HG03460 (cell line): ENCODE data around the gene RFPL3.
"Not testable (repeated sequence)": the region's sequence is repeated elsewhere in the genome, so short reads cannot be mapped to it uniquely, and the experiment has no call there.

Source experiments
- ATAC-seq: cut with Tn5 transposase; IDR thresholded peaks from one replicate; pipeline ENCODE4 v1.9.1; 2021; ENCODE audit not compliant: unreplicated experiment

Gene RFPL3

GRCh38 chr22:32357567-32357966, at the start of gene RFPL3:
Gene RFPL3, plus strand, starts transcription at chr22:32357867. Its CDS starts 205 bp downstream, at chr22:32358072.
- not testable (repeated sequence) for ATAC-seq

DNA sequence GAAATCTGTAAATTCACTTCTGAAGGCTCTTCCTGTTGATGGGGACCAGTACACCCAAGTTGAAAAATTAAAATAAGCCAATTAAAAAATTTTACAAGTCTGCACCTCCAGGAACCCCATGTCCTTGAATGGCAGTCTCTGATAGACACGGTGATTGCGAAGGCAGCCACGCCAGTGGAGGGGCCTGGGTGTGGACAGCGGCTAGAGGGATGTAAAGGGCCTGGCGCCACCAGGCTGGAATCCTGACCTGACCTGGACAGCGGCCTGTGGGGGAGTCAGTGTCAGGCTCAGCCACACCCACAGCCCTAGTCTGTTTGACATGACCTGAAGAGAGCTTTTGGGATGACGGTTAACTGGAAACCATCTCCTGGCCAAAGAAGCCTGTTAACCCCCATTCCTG, 49.5 kb upstream of the RFPL3 start:
- no peak for ATAC-seq

- ATAC-seq, result no peak
These were observed 48.7 kb upstream of the RFPL3 start for GRCh38 chr22:32308934-32309333.

DNA sequence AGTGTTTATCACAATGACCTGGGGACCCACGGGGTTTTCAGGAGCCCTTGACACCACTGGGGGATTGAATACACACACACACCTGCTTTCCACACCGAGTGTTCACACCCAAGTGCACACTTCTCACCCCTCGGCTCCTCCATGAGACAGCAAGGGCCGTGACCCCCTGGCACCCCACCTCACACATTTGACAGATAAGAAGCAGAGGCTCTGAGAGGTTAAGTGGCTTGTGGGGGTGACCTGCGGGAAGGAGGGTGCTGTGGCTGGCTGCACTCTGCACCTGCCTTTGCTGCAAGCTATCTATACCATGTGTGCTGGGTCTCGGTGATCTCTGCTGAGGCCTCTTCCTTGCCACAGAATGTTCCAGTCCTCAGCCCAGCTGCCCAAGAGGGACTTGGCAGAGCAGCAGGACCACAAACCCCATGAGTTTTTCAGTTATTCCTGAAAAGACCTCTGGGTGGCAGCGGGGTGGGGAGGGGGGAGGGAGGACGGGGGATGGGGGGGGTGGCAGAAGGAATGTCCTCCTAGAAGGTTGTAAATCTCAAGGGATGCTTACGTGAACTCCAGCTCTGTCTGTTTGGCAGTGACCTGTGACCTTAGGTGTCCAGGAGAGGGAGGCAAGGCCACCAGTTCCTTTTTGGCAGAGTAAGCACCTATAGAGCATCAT, 47.9 kb upstream of the RFPL3 start:
- no peak for ATAC-seq

DNA sequence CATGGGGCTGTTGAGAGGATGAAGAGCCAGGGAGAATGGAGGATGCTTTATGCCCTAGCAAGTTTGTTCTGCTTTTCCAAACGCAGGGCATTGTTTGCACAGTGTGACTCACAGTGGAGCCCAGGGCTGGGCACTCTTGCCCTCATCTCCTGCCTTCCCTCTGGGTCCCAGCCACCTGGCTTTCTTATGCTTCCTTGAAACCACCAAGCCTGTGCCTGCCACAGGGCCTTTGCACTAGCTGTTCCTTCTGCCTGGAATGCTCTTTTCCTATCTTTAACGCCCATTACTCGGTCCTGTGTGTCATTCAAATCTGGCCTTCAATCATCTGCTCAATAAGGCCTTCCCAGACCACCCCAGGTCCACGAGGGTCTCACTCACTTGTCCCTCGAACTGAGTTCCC, 46.9 kb upstream of the RFPL3 start:
- no peak for ATAC-seq

DNA sequence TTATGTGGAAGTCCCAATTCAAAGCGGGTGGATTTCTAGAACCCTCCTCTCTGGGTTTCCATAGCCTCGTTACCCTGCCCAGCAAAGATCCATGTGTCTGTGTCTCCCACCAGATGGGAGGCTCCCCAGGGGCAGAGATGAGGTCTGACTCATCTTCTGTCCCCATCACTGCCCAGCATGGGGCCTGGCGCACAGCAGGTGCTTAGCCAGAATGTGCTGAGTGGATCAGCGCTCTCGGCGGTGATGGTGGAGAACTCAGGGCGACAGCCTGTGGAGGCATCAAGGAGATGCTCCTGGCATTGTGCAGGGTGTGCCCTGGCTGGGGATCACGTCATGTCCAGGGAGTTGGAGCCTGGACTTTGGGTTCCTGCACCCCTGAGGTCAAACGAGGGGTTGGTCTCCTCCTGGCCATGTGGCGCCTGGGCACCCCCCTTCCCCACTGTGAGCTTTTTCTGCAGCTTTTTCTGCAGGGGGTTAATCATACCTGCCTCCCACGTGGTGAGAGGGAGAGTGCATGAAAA, 46.1 kb upstream of the RFPL3 start:
- no peak for ATAC-seq

- ATAC-seq, result no peak
These were observed 44.9 kb upstream of the RFPL3 start for GRCh38 chr22:32312748-32313147.

DNA sequence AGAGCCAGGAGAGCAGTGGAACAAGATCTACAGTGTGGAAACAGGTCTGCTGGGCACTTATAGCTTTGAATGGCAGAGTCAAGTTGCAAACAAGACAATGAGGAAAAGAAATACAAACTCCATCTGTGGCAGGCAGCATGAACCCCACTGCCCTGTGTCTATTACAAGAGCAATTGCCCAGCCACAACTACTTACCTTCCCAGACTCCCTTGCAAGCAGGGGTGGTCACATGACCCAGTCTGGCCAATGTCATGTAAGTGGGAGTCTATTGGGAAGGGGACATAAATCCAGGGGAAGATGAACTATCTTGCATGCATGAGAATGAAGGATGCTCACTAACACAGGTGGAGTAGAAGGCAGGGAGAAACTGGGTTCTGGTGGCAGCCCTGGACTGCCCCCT, 44.1 kb upstream of the RFPL3 start:
- no peak for ATAC-seq

DNA sequence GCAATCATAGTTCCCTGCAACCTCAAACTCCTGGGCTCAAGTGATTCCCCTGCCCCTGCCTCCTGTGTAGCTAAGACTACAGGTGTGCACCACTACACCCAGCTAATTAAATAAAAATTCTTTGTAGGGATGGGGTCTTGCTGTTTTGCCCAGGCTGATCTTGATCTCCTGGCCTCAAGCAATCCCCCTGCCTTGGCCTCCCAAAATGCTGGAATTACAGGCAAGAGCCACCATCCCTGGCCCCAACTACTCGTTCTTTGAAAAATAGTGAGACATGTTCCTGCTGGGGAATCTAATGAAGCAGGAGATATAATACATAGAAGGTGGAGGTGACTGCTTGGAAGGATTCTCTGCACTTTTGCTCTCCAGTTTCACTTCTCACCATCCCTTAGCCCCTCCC, 40.1 kb upstream of the RFPL3 start:
- ATAC-seq, result no peak

DNA sequence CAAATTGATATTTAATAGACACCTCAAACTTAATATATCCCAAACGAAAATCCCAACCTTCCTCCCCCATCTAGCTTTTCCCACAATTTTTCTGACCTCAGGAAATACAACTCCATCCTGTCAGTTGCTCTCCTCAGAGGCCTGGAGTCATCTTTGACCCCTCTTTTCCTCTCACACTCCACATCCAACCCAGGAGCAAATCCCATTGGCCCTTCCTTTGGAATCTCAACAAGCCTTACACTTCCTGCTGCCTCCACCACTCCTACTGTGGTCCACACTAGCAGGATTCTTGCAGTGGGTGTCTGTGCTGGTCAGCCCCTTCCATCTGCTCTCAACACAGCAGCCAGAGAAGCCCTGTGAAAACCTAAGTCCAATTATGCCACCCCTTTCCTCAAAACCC, 39.3 kb upstream of the RFPL3 start:
- ATAC-seq, result no peak

GRCh38 chr22:32319861-32320406, 37.7 kb upstream of the RFPL3 start:
- ATAC-seq, result no peak

DNA sequence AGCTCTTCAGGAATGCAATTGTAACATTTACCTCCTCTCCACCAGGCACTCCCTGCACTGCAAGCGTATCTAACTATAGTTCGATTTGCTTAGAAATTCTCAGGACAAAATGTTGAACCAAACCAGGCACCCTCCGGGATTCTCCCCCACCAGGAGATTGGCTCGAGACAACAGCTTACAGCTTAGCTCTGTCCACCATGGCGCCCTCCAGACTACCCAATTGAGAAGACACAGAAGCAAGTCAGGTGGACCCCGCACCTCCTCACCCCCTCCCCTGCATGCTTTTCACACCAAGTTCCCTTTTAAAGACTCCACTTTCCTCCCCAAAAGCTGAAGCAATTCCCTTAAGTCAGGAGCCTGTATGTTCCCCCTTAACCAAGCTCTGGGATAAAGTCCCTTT, 34.7 kb upstream of the RFPL3 start:
- ATAC-seq, result no peak

GRCh38 chr22:32323513-32324164, 34.0 kb upstream of the RFPL3 start:
- no peak for ATAC-seq

DNA sequence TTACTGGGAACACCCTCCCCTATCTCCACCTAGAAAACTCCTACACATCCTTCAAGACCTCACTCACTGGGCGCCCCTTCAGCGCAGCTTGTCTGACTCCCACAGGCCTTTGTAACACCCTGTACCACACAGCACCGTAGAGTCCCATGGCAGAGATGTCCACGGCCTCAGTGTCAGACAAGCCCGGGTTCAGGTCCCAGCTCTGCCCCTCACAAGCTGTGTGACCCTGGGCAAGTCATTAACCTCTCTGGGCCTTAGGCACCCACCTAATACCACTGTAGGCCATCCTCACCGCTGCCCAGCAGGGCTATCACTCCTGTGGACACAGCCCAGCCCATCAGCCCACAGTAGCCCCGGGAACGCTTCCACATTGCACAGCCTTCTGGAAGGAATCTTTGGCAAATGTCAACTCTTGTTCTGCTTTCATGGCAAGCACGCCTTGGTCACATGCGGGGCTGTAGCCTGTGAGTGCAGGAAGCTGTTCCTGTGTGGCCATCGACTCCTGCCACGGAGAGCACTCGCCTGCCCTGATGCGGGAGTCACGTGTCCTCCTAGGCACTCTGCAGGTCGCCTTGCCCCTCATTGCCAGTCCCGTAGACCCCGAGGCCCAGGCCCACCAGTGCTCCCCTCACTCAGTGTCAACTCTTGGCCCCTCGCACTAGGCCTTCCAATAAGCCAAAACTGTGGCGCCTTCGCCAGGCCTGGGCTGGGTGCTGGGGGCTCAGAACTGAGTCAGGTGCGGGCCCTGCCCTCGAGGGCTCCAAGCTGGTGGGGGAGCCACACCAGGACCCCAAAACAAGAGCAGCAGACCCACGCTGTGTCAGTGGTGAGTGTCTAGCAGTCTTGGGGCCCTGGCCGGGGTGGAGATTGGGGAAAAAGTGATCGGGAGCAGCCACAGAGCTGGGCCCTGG, 32.9 kb upstream of the RFPL3 start:
- ATAC-seq, result no peak

GRCh38 chr22:32325416-32325801, 32.3 kb upstream of the RFPL3 start:
- ATAC-seq, result no peak

- no peak for ATAC-seq
These were observed 31.8 kb upstream of the RFPL3 start for GRCh38 chr22:32325811-32326237.

DNA sequence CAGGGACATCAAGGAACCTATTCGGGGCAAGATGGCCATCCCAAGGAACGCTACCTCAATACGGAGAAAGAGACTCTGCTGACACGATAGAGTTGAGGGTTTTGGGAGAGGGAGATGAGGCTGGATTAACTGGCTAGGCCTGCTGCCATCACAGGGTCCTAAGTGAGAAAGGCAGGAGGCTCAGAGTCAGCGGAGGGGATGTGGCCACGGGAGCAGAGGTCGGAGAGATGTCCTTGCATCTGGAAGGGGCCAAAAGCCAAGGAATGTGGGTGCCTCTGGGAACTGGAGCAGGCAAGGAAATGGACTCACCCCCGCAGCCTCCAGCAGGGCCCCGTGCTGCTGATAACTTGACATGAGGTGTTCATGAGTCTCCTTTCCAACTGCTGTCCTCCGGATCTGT, 31.0 kb upstream of the RFPL3 start:
- no peak for ATAC-seq

DNA sequence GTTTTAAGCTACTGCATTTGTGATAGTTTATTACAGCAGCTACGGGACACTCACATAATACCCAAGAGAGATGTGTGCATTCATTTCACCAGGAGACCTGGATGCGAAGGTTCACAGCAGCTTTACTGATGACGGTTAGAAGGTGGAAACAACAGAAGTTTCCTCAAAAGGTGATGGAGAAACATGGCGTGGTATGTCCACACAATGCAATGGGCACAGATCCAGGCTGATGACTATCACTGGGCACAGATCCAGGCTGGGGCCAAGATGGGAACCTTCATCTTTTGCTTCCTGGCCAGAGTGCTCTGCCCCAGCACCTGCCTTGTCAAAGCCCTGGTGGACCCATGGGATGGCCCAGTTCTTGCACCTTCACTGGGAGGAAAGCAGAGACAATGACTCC, 30.6 kb upstream of the RFPL3 start:
- ATAC-seq, result no peak

DNA sequence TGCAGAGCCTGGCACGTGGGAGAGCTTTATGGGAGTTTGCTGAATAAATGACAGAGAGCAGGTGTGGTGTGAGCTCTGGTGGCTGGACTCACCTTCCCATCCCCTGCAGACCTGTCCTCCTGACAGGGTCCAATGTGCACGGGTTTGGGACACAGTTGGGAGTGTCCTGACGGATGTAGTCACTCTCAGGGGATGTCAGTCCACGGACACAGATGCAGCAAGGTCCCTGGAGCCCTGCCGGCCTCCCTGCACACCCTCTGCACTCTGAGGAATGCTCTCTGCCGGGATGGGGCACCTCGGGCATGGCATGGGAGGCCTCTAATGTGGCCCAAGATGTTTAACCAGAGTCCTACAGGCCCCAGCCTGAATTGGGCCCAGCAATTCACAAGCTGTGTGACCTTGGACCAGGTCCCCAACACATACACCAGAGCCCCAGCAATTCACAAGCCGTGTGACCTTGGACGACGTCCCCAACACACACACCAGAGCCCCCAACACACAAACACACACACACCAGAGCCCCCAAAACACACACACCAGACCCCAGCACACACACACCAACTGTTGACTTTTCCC, 30.0 kb upstream of the RFPL3 start:
- ATAC-seq, result no peak

- no peak for ATAC-seq
These were observed 29.1 kb upstream of the RFPL3 start for GRCh38 chr22:32328306-32329201.
